Hepatocyte (in vitro differentiated cells): Measurements from ENCODE around the gene DGKA. TPM values are rescaled to one million over a fixed set of nuclear protein-coding genes. Genes with fewer than 3 reads are reported as not detected.

Source experiments
- DNase-seq: peaks from one replicate; pipeline ENCODE4 v3.0.0-alpha.2; 2016; ENCODE audit warnings: low spot score
- H2AFZ ChIP-seq: fragments of 200-600 bp; sonication (generic); 2 replicates; pipeline ENCODE4 v1.6.0; 2016; ENCODE audit warnings: antibody characterized with exemption, mild to moderate bottlenecking
- H3K27ac ChIP-seq: fragments of 200-600 bp; sonication (generic); 2 replicates; pipeline ENCODE4 v1.5.1; 2016; ENCODE audit warnings: mild to moderate bottlenecking
- H3K27me3 ChIP-seq: fragments of 200-600 bp; sonication (generic); 2 replicates; pipeline ENCODE4 v1.6.1; 2016
- H3K36me3 ChIP-seq: fragments of 200-600 bp; sonication (generic); replicated peaks from 2 replicates; pipeline ENCODE4 v1.5.1; 2016; ENCODE audit warnings: low read depth; ENCODE audit not compliant: insufficient read depth
- H3K4me1 ChIP-seq: fragments of 200-600 bp; sonication (generic); 2 replicates; pipeline ENCODE4 v1.5.1; 2016; ENCODE audit warnings: mild to moderate bottlenecking, moderate library complexity; ENCODE audit not compliant: insufficient read depth
- H3K4me2 ChIP-seq: fragments of 200-600 bp; sonication (generic); 2 replicates; pipeline ENCODE4 v1.6.0; 2016
- H3K4me3 ChIP-seq: fragments of 200-600 bp; sonication (generic); 2 replicates; pipeline ENCODE4 v1.5.1; 2016; ENCODE audit warnings: mild to moderate bottlenecking
- H3K79me2 ChIP-seq: fragments of 200-600 bp; sonication (generic); 2 replicates; pipeline ENCODE4 v1.6.0; 2017; ENCODE audit warnings: mild to moderate bottlenecking
- H3K9me2 ChIP-seq: fragments of 200-600 bp; sonication (generic); replicated peaks from 2 replicates; pipeline ENCODE4 v1.6.0; 2017; ENCODE audit warnings: mild to moderate bottlenecking; ENCODE audit not compliant: insufficient read depth
- H3K9me3 ChIP-seq: fragments of 200-600 bp; sonication (generic); 2 replicates; pipeline ENCODE4 v1.5.1; 2016; ENCODE audit warnings: low read depth, mild to moderate bottlenecking
- H4K20me1 ChIP-seq: fragments of 200-600 bp; sonication (generic); 2 replicates; pipeline ENCODE4 v1.6.0; 2016; ENCODE audit warnings: mild to moderate bottlenecking; ENCODE audit not compliant: insufficient read depth, poor library complexity, severe bottlenecking
- EZH2 ChIP-seq: fragments of 200-600 bp; sonication (generic); IDR thresholded peaks from 2 replicates; pipeline ENCODE4 v1.6.1; 2016; ENCODE audit warnings: antibody characterized with exemption, mild to moderate bottlenecking, borderline replicate concordance
- EZH2phosphoT487 ChIP-seq: fragments of 200-600 bp; sonication (generic); IDR thresholded peaks from one replicate; pipeline ENCODE4 v1.6.1; 2018; ENCODE audit warnings: antibody characterized with exemption, mild to moderate bottlenecking, low read depth, moderate library complexity; ENCODE audit not compliant: unreplicated experiment, severe bottlenecking
- WGBS: methylation state at CpG from one replicate; pipeline ENCODE4 v1.1.6; 2016; ENCODE audit warnings: low lambda C conversion rate; ENCODE audit errors: missing lambda C conversion rate; 5-methylcytosine and 5-hydroxymethylcytosine counted together
- polyA plus RNA-seq: library from polyadenylated mRNA; unstranded; fragments of >200 nt; fragmentation: Nextera tagmentation; extraction: Ambion mirVana; gene quantifications from 2 replicates; pipeline ENCODE4 v1.2.1, GENCODE V29; 2016
- total RNA-seq: library from RNA; depleted of rRNA; stranded (reverse); fragments of >200 nt; gene quantifications from 2 replicates; pipeline ENCODE4 v1.2.3, GENCODE V29; 2014
- TF ChIP-seq, protein P1 (sequence below): fragments of 200-600 bp; sonication (generic); IDR thresholded peaks from 2 replicates; pipeline ENCODE4 v1.5.1; 2016; ENCODE audit warnings: antibody characterized with exemption, mild to moderate bottlenecking; ENCODE audit not compliant: poor library complexity

Gene DGKA
- total RNA-seq (25.3 and 27.0 TPM in 2 replicates), polyA plus RNA-seq (25.4 and 25.9 TPM in 2 replicates)

DNA sequence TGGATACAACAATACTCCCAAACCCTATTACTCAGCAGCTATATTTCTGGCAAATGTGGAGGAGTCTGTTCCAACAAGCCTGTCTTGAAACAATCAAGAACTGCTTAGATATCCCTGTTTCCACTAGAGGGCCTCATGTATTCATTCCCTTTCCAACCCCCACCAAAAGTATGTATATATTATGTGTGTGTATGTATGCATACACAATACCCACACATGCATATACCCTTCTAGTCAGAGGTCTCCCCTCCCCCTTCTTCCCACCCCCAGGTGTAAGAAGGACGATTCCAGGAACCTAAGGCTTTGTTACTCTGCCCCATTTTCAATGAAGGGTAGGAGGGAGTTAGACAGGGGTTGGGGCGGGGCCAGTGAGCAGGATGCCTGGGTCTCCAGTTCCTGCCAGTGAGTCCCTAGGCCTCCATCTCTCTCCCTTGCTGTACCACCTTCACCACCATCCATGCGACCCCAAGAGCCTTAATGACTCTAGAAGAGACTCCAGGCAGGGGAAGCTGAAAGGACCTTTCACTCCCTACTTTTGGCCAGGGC, at the start of gene DGKA:
DGKA (plus strand) TSS at position 392 of the 546 bp plus-strand sequence. CDS start 5,342 bp downstream, outside the sequence.
- Histone ChIP-seq H4K20me1 (no peaks in the 10 kb centered on the region), H3K79me2 (peaks cover 25% of the 10 kb centered on the region), H3K27ac (peak within 1 kb of the TSS; percentile 97), H3K4me1 (peaks cover 42% of the 10 kb centered on the region), H2AFZ (peak within 1 kb of the TSS; percentile 95), H3K4me3 (peak within 1 kb of the TSS; percentile 69), H3K27me3 (no peaks in the 10 kb centered on the region), H3K36me3 (no peaks in the 10 kb centered on the region), H3K4me2 (peak within 1 kb of the TSS; percentile 96), H3K9me2 (no peaks in the 10 kb centered on the region), H3K9me3 (no peaks in the 10 kb centered on the region)
- TF ChIP-seq EZH2 (no peak), EZH2phosphoT487 (no peak)
- TF ChIP-seq, protein P1, sequence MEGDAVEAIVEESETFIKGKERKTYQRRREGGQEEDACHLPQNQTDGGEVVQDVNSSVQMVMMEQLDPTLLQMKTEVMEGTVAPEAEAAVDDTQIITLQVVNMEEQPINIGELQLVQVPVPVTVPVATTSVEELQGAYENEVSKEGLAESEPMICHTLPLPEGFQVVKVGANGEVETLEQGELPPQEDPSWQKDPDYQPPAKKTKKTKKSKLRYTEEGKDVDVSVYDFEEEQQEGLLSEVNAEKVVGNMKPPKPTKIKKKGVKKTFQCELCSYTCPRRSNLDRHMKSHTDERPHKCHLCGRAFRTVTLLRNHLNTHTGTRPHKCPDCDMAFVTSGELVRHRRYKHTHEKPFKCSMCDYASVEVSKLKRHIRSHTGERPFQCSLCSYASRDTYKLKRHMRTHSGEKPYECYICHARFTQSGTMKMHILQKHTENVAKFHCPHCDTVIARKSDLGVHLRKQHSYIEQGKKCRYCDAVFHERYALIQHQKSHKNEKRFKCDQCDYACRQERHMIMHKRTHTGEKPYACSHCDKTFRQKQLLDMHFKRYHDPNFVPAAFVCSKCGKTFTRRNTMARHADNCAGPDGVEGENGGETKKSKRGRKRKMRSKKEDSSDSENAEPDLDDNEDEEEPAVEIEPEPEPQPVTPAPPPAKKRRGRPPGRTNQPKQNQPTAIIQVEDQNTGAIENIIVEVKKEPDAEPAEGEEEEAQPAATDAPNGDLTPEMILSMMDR: peak; percentile 64
- 44% methylated on average over 3 of the region's 3 CpGs for whole genome bisulfite sequencing
- peak; percentile 74 for DNase-seq

DNA sequence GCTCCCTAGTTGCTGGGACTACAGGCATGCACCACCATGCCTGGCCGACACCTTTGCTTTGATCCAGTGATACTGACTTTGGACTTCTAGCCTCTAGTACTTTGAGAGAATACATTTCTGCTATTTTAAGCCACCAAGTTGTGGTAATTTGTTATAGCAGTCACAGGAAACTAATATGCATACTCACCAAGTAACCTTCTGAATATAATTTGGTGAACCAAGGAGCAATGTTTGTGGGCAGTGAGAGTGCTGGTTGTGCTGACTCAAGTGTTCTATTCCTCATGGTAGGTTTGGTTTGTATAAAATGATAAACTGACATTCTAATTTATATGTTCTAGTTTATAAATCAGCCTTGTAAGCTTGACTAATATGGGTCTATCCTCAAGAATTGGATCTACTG, 45.8 kb upstream of the DGKA start:
- Histone ChIP-seq H3K9me3 (no peaks in the 10 kb centered on the region), H3K4me1 (no peaks in the 10 kb centered on the region), H3K79me2 (no peaks in the 10 kb centered on the region), H3K4me2 (no peak overlapping the region), H3K36me3 (no peaks in the 10 kb centered on the region), H3K9me2 (no peaks in the 10 kb centered on the region), H3K4me3 (no peak overlapping the region), H4K20me1 (no peaks in the 10 kb centered on the region), H3K27ac (no peak overlapping the region), H2AFZ (no peak overlapping the region), H3K27me3 (no peaks in the 10 kb centered on the region)
- WGBS: 91% methylated on average over 1 of the region's 1 CpG
- TF ChIP-seq EZH2phosphoT487: no peak
- TF ChIP-seq EZH2: no peak
- TF ChIP-seq, protein P1: no peak
- DNase-seq: no peak

DNA sequence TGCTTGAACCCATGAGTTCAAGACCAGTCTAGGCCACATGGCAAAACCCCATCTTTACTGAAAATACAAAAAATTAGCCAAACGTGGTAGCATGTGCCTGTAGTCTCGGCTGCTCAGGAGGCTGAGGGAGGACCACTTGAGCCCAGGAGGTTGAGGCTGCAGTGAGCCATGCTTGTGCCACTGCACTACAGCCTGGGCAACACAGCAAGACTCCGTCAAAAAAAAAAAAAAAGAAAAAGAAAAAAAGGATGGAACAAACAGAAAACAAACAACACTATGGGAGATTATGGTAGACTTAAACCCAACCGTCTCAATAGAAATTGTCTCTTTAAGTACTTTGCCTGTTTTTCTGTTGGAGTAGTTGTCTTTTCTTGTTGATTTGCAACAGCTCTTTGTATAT, 39.7 kb upstream of the DGKA start:
- no peak overlapping the region for H3K4me3 ChIP-seq
- H3K36me3 ChIP-seq: no peaks in the 10 kb centered on the region
- no peak for DNase-seq
- no peaks in the 10 kb centered on the region for H3K9me2 ChIP-seq
- TF ChIP-seq, protein P1: no peak
- no peak for TF ChIP-seq EZH2
- TF ChIP-seq EZH2phosphoT487: no peak
- H3K4me2 ChIP-seq: no peak overlapping the region
- H3K27ac ChIP-seq: no peak overlapping the region
- H3K9me3 ChIP-seq: no peaks in the 10 kb centered on the region
- H4K20me1 ChIP-seq: no peaks in the 10 kb centered on the region
- no peaks in the 10 kb centered on the region for H3K79me2 ChIP-seq
- no peaks in the 10 kb centered on the region for H3K4me1 ChIP-seq
- H2AFZ ChIP-seq: no peak overlapping the region
- H3K27me3 ChIP-seq: no peaks in the 10 kb centered on the region
- WGBS: 95% methylated on average over 4 of the region's 4 CpGs
